Stimulated activated CD8-positive, alpha-beta memory T cell treated with anti-CD3 and anti-CD28 coated beads, Interleukin-12 subunit alpha, Interleukin-12 subunit beta, amount 100 ng/mL, for 1 hour (primary cell): ENCODE measurements around the gene REXO1.
A peak's percentile ranks its signal among the peaks of the same experiment; 100 is the strongest.

Experiments
- DNase-seq: peaks from one replicate; pipeline ENCODE4 v3.0.0-alpha.2; 2020; ENCODE audit warnings: low read depth

Gene REXO1

DNA sequence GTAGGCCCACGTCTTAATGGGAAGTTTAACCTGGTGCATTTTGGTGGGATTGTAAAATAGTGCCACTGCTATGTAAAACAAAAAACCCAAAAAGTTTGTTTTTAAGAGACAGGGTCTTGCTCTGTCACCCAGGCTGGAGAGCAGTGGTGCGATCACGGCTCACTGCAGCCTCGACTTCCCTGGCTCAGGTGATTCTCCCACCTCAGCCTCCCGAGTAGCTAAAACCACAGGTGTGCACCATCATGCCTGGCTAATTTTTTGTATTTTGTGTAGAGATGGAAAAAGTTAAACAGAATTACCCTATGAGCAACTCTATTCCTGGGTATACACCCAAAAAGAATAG is 820 bp upstream of the REXO1 start:
- no peak for DNase-seq

DNA sequence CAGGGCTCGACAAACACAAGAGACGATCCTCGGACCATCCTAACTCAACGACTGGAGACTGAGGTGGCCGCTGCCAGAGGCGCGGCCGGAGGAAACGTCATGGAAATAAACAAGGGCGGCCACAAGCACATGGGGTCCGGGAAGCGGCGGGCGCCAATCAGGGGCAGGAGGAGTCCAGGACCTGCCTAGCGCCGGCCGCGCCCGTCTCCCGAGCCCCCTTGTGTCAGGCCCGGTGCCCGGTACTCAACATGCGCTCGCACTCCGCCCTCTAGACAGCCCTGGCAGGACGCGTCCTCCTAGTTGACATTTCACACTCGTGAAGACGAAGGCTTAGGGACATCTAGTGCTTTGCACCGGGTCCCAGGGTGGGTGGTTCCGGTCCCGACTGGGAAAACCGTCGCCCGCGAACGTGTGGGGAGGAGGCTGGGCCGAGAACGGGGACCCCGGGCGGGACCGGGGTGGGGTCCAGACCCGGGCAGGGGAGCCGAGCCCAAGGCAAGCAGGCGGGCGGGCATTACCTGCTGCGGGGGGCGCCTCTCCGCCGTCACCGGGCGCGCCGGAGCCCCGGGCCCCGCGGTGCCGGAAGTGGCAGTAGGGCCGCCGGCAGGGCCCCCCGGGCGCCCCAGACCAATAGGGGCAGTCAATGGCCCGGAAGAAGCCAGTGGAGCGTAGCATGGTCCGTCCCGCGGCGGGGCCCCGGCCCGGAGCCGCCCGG is 442 bp downstream of the REXO1 start:
- no peak for DNase-seq

GRCh38 chr19:1847348-1847683 is 967 bp downstream of the REXO1 start:
- DNase-seq = no peak

DNA sequence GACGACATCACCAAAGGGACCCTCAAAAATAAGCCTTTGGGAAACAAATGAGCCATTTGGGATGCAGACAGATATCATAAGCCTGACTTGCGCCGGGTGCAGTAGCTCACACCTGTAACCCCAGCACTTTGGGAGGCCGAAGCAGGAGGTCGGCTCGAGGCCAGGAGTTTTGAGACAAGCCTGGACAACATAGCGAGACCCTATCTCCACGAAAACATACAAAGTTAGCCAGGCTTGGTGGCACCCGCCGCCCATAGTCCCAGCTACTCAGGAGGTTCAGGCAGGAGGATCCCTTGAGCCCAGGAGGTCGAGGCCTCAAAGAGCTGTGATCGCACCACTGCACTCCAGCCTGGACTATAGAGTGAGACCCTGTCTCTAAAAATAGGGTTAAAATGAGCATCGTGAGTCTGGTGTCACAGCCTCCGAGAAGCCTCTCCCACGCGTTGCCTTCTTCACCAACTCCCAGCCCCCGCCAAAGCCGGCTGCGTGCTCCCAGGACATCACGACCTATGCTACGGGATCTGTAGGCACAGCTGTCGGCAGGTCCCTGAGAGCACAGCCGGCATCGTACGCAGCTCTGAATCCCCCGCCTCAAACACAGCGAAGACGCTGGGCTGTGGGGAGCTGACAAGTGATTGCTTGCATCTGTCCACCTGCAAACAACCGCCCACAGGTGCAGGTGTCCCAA is 1.6 kb downstream of the REXO1 start:
- DNase-seq = no peak

- no peak for DNase-seq
Observed at GRCh38 chr19:1845642-1846041, 2.6 kb downstream of the REXO1 start.

DNA sequence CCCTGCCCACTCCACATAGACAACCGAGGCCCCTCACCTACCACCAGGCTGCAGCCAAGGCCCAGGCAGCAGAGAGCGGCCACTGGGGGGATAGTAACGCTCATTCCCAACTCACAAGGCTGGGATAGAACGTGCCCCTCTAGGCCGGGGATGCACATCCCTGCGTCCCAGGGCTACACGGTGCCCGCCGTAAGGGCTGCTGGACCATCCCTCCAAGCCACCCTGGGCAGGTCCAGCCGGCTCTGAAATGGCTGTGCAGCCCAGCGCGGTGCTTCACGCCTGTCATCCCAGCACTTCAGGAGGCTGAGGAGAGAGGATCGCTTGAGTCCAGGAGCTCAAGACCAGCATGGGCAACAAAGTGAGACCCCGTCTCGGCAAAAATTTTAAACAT is 3.2 kb downstream of the REXO1 start:
- no peak for DNase-seq

GRCh38 chr19:1844513-1845124 is 3.7 kb downstream of the REXO1 start:
- no peak for DNase-seq

- no peak for DNase-seq
Observed at GRCh38 chr19:1843646-1844394, 4.5 kb downstream of the REXO1 start.

GRCh38 chr19:1843116-1843515 is 5.2 kb downstream of the REXO1 start:
- DNase-seq = no peak

- DNase-seq = no peak
Observed at GRCh38 chr19:1841209-1841924, 6.9 kb downstream of the REXO1 start.

GRCh38 chr19:1840541-1841115 is 7.7 kb downstream of the REXO1 start:
- no peak for DNase-seq

DNA sequence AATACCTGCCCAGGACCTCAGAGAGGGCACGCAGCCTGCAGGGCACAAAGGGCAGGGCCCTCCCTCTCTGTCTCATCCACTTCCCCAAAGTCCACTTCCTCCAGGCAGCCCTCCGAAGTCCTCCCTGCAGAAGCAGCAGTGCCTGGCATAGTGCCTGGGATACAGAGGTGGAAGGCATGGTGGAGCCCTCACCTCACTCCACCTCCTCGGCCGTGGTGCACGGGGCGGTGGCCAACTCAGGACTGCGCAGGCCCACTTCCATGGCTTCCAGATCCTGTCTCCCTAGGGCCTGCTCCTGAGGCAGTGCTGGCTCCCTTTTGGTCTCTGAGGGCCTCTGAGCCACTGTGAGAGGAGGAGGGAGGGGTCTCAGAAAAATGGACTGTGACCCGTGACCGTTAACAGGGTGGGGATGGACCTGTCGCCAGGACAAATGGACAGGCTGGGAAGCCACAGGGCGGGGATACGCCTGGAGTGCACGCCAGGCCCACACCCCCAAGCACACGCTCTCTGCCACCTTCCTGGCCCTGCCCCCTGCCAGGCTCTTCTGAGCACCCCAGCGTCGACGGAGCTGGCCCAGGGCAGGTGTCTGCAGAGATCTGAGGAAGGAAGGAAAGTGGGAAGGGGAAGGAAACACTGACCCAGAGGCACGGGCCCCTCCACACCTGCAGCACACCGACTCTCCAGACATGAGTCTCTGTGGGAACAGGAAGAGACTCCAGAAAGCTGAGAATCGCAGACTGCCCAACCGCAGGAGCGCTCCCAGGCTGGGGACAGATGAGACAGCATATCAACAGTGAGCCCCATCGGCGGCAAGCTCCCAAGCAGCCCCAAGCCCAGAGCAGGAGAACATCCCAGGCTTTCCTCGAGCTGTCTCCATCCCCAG is 8.4 kb downstream of the REXO1 start:
- no peak for DNase-seq

GRCh38 chr19:1837625-1838105 is 10.6 kb downstream of the REXO1 start:
- peak; percentile 35 for DNase-seq

DNA sequence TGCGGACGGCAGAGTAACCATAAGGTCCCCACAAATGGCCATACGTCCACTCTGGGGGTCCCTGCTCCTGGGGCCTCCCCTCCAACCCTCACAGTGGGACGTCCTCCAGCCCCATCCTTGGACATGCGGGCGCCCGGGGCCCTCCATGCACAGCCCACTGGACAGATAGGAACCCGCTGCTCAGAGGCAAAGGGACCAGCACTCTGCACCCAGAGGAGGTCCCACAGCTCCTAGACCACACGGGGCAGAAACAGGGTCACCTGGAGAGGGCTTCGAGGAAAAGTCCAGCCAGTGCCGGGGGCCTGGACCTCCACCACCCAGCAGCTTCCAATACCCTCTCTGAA is 11.1 kb downstream of the REXO1 start:
- DNase-seq = no peak

DNA sequence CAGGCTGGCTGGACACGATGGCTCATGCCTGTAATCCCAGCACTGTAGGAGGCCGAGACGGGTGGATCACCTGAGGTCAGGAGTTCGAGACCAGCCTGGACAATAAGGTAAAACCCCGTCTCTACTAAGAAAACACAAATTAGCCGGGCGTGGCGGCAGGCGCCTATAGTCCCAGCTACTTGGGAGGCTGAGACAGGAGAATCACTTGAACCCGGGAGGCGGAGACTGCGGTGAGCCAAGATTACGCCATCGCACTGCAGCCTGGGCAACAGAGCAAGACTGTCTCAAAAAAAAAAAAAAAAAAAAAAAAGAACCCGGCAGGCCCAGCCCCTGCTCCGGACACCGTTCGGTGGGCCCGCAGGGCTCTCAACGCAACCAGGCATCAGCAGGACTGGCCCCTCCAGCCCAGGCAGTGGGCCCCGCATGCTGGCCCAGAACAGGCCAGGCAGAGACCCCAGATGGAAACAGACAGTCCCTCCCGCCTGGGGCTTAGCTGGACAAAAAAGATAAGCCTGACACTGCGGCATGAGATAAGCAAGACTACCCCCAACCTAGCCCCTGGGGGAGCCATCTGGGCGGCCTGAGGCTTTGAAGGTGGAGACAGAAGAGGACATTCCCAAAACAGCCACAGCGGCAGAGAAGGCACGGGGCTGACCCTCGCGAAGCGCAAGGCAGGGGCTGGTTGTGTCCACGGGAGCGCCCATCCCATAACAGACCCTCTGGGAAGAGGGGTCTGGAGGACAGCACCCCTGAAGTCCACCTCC is 11.6 kb downstream of the REXO1 start:
- no peak for DNase-seq

DNA sequence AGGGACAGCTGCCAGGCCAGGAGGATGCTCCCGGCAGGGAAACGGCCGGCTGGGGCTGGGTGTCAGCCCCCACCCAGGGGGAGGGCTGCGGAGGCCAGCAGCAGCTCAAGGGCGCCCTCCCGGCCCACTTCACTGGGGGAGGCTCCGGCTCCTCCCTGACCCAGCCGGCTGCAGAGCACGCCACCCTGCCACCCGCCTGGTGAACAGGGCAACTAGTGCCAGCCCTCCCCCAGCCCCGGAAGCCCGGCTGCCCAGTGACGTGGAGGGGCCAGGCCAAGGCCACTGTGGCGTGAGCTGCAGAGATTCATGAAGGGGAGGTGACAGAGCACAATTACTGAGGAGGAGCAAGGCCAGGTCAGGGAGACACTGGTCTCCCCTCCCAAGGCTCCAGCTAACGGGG is 14.7 kb downstream of the REXO1 start:
- DNase-seq = no peak

DNA sequence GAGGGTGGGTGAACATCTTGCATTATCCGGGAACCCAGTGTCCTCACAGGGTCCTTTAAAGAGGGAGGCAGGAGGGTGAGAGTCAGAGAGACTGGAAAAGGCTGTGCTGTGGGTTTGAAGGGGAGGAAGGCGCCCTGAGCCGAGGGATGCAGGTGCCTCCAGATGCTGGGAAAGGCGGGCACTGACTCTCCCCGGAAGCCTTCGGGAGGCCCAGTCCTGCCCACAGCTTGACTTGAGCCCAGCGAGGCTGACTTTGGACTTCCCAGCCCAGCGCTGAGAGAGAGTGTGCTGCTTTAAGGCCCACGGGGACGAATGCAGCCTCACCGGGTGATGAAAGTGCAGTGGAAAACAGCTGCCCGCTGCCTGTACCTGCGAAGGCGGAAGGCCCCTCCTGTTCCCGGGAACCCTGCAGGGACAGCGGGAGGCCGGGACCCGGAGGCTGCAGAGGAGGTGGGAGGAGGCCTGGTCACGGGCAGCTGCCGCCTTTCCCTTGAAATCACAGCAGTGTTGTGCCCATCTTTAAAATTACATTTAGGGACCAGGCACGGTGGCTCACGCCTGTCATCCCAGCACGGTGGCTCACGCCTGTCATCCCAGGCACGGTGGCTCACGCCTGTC is 16.1 kb downstream of the REXO1 start:
- DNase-seq = no peak

- DNase-seq = no peak
Observed at GRCh38 chr19:1830978-1831377, 17.3 kb downstream of the REXO1 start.

DNA sequence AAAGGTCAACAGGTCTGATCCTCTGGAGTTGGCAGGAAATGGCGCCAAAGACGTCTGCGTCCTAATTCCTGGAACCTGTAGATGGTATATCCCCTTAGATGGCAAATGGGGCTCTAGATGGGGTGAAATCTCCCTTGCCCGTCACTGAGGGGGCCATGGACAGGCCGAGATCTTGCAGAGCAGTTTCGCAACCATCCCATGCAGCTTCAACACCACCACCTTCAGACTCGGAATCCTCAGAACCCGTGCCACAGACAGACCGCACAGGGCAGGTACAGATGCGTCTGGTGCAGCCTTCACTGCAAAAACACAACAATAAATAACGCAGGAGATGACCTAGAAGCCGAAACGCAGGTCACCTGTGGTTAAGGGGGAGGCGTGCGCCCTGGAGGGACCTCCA is 17.7 kb downstream of the REXO1 start:
- DNase-seq = no peak

GRCh38 chr19:1829958-1830357 is 18.3 kb downstream of the REXO1 start:
- no peak for DNase-seq
